Mucosa of gallbladder (tissue), 1 donor: ENCODE results near the gene AOPEP. TPM values are rescaled to one million over a fixed set of nuclear protein-coding genes. Genes with fewer than 3 reads are reported as not detected.

Experiments used
- DNase-seq: peaks from one replicate; pipeline ENCODE4 v3.0.0-alpha.2; 2020; ENCODE audit warnings: low spot score
- total RNA-seq: library from RNA; stranded (reverse); gene quantifications from one replicate; pipeline ENCODE4 v1.2.1, GENCODE V29; 2021
- donor health status: DM: no; HTN: no; CAD: no.

AOPEP gene
- total RNA-seq, 1 donor from 2014 or later = 105 TPM

DNA sequence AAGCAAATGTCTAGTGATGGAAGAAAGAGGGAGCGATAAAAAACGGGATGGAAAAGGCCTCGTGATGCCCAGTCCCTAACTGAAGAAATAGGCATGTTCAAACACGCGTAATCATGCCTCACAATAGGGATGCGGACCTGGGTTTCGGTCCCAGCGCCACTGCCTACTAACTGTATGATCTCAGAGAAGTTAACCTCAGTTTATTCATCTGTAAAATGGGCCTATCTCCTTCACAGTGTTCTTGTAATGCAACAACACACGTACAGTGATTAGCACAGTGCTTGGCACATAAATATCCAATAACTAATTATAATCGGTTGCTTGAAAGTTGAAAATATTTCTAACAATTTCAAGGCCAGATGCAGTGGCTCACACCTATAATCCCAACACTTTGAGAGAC lies 409.3 kb downstream of the AOPEP start:
- no peak for DNase-seq

Other genes starting within 250 kb of the AOPEP start
- 0.17 TPM for gene PCAT7, start 171.6 kb upstream of the AOPEP start, total RNA-seq
- gene FBP2, start 132.9 kb upstream of the AOPEP start, total RNA-seq = not detected
- 50.5 TPM for gene FBP1, start 87.2 kb upstream of the AOPEP start, total RNA-seq